Stimulated activated CD8-positive, alpha-beta memory T cell treated with anti-CD3 and anti-CD28 coated beads, Interleukin-12 subunit alpha, Interleukin-12 subunit beta, amount 100 ng/mL, for 24 hours (primary cell): ENCODE measurements around the gene RNF217.

ENCODE experiments used
- DNase-seq: peaks from one replicate; pipeline ENCODE4 v3.0.0-alpha.2; 2020; ENCODE audit errors: extremely low read depth

The RNF217 gene

GRCh38 chr6:124987999-124988591, 25.9 kb downstream of the RNF217 start:
- no peak for DNase-seq

GRCh38 chr6:124989136-124989983, 27.1 kb downstream of the RNF217 start:
- DNase-seq = no peak

GRCh38 chr6:124990988-124991387, 28.8 kb downstream of the RNF217 start:
- DNase-seq = no peak

GRCh38 chr6:124991764-124992295, 29.6 kb downstream of the RNF217 start:
- no peak for DNase-seq

GRCh38 chr6:124993327-124993726, 31.1 kb downstream of the RNF217 start:
- no peak for DNase-seq

GRCh38 chr6:124994648-124995047, 32.4 kb downstream of the RNF217 start:
- no peak for DNase-seq

- no peak for DNase-seq
Measured at GRCh38 chr6:124995131-124995530, 32.9 kb downstream of the RNF217 start.

- DNase-seq = no peak
Measured at GRCh38 chr6:124995645-124996325, 33.5 kb downstream of the RNF217 start.

- DNase-seq = no peak
Measured at GRCh38 chr6:124996411-124996810, 34.2 kb downstream of the RNF217 start.

- DNase-seq = no peak
Measured at GRCh38 chr6:124997196-124997875, 35.1 kb downstream of the RNF217 start.

- DNase-seq = no peak
Measured at GRCh38 chr6:124999105-124999764, 37.0 kb downstream of the RNF217 start.

- no peak for DNase-seq
Measured at GRCh38 chr6:125001684-125002405, 39.6 kb downstream of the RNF217 start.

GRCh38 chr6:125002406-125002741, 40.1 kb downstream of the RNF217 start:
- DNase-seq = no peak

- no peak for DNase-seq
Measured at GRCh38 chr6:125003070-125003469, 40.8 kb downstream of the RNF217 start.

- no peak for DNase-seq
Measured at GRCh38 chr6:125004198-125004597, 42.0 kb downstream of the RNF217 start.

GRCh38 chr6:125004797-125005595, 42.8 kb downstream of the RNF217 start:
- no peak for DNase-seq

- no peak for DNase-seq
Measured at GRCh38 chr6:125008261-125008703, 46.0 kb downstream of the RNF217 start.

GRCh38 chr6:125008957-125009356, 46.7 kb downstream of the RNF217 start:
- no peak for DNase-seq

GRCh38 chr6:125009578-125009977, 47.3 kb downstream of the RNF217 start:
- DNase-seq = no peak
